GM18870 (cell line): ENCODE measurements around the gene ZFPM1.
A peak's percentile ranks its signal among the peaks of the same experiment; 100 is the strongest.

ENCODE experiments used
- ATAC-seq: cut with Tn5 transposase; IDR thresholded peaks from one replicate; pipeline ENCODE4 v1.9.1; 2021; ENCODE audit warnings: moderate library complexity; ENCODE audit not compliant: unreplicated experiment

ZFPM1 gene

DNA sequence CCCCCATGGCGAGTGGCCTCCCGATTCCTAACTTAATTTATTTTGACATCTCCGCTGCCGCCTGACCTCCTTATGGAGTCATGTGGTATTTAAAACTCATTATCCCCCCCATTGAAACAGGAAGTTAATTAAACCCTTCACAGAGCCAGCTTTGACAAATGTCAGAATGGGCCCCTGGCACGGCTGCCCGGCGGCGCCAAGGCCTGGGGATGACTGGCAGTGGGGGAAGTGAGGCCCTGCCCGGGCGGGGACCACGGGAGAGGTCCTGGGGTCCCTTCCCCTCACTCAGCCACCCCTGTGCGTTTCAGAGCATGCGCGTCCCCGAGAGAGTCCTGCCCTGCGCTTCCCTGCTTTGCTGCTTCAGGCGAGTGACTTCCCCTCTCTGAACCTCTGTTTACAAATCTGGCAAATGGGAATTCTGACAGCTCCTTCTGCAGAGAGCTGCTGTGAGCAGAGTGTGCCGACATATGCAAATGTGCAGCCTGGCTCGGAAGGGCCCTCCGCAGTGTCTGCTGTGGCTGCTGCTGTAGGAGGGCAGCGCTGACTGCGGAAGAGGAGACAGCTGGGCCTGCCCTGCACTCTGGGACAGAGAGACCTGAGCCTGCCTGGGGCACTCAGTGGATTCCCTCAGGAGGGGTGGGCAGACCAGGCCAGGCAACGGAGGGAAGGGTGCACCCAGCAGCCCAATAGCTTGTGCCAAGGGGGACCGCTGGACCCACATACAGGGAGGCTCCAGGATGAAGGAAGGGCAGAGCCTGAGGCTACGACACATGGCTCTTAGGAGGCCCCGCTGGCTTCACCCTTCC lies 4.4 kb upstream of the ZFPM1 start:
- ATAC-seq: no peak

DNA sequence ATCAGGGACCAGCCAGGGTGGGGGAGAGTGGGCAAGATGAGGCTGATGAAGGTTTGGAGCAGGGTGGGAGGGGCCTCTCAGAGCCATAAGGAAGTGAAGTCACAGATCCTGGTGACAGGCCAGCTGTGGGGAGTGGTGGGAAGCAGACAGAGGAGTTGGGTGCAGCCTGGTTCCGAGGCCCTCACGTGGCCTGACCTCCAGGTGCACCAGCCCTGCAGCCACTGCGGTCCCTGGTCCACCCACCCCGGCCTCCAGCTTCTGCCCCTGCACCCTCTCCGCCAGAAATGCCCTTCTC lies 3.9 kb upstream of the ZFPM1 start:
- ATAC-seq: no peak

DNA sequence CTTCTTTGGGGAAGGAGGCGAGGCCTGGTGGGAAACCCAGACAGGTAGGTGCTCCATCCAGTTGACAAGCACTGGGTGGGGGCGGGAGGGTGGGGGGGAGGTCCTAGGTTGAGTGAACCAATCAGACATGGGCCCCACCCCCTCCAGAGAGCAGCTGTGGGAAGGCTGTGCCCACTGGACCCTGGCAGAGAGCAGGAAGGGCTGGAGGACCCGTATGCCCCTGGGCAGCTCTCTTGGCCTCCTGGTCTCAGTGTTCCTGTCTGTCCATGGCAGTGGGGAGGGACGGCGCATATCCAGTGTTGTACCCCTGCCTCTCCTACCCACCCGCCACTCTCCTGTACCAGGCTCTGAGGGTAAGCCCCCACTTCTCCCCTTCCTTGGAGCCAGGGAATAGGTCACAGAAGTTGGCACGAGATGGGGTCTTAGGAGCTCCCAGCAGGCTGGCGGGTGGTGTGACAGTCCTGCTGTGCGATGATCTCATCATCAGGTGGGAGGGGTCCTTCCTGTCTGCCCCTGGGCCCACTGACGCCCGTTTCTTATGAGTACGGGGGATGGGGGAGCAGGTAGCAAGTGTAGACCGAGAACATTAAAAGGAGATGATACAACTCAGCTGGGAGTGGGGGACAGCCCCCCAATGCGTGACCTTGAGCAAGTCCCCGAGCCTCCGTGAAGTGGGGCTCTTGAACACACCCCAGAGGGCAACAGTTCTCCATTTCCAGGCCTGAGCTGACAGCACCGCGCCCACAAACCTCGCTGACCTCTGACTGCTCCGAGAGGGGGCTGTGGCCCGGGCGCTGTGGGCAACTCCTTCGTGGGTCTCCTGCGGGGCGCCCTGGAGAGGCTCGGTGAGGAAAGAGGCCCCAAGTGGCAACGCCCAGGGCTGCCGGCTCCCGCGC lies 1.2 kb upstream of the ZFPM1 start:
- ATAC-seq: no peak

DNA sequence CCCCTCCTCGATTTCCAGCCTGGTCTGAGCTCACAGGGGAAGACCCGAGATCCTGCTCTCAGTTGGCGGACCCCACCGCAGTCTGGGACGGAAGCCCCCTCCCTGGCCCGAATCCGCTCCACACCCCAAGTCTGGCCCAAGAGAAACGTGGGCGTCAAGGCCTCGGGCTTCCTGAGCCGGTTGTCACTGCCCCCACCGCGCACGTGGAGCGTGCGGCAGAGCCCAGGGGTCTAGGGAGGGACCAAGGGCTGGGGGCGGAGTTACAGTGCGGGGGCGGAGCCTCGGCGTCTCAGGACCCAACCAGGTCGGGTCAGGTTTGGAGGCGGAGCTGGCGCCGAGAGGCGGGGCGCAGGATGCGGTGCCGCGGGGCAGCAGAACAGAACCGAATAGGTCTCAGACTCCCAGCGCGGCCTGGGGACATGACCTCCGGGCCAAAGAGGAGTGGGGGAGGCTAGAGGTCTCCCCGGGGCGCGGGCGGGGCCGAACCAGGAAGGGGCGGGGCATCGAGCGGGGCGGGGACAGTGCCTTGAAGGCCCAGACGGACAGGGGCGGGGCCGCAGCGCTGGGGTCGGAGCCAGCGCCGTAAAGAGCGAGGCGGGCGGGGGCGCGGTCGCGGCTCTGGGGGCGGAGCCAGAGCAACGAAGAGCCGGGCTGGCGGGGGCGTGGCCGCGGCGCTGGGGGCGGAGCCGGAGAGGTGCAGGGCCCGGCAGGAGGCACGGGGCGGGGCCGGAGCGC lies 431 bp upstream of the ZFPM1 start:
- peak; percentile 45 for ATAC-seq

DNA sequence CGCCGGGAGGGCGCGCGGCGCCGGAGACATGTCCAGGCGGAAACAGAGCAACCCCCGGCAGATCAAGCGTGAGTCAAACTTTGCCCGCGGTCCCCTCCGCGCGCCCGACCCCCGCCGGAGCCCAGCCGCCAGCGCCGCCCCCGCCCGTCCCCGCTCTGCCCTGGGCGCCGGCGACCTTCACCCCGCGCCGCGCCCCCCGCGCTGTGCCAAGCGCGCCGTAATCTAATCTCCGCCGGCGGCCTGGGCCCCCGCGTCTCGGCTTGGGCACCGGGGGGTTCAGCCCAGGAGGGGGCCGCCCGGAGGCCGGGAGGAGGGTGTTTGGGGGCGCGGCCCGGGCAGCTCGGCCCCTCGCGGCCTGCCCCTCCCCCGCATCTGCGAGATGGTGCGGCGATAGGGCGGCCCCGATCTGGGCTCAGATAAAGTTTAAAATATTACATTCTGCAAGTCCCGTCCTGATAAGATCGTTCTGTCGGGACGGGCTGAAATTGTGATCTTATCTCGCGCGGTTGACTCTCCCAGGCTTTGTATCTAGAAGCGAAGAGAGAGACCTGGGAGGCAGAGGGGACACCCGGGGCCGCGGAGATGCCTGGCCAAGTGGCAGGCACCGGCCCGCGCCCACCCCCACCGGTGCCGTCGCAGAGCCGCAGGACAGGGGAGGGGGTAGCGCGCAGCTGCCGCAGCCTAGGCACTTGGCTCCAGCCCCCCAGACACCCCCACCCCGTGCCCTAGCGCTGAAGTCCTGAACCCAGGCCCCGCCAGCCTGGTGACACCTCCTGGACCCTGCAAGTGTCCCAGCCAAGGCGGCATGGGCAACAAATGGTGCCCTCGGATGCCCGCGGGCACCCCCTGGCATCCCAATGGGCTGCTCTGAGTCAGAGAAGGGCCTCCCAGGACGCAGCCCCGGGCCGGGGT lies 787 bp downstream of the ZFPM1 start:
- no peak for ATAC-seq

DNA sequence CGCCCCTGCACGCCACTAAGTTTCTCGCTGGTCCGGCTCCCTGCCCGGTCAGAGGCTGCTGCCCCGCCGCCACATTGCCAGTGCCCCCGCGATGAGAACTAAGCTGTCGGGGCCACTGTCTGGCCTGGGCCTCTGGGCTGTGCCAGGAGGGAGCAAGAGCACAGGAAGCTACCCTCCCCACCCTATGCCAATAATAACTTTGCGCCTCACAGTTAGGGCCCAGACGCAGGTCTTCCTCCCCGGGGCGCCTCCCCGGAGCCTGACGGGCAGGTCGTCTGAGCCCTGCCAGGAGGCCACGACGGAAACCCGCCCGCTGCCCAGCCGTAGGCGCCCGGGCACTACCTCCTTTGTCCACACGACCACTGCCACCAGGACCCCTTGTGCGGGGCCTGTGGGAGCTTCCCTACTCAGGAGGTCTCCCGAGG lies 1.5 kb downstream of the ZFPM1 start:
- ATAC-seq: no peak

DNA sequence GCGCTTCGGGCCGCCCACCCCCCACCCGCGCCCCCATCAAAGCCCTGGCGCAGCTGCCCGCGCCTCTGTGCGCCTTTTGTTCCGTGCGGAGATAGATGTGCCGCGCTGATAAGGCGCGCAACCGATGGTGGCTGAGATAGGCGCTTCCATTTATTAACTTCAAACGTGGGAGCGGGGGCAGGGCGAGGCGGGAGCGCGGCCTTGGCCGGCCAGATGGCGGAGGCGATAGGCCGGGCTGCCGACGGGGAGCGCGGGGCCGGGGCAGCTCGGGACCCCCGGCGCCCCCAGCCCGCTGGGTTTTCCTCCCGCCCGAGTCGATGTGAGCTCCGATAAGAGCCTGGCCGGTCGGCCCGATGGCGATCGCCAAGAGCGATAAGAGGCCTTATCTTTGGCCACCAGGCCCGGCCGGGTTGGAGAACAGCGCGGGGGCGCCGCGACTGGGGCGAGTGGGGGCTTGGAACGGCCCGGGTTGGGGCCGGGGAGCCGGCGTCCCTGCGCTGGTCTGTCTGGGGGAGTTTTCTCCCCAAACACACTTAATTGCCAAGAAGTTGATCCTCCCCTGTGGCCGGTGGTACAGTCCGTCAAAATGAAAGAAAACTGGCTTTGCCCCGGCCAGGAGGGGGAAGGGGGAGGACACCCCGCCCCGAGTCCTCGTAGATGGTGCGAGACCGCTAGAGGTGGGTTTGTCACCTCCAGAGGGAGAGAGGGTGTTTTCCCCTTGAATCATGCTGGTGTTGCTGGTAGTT lies 2.7 kb downstream of the ZFPM1 start:
- peak; percentile 39 for ATAC-seq

DNA sequence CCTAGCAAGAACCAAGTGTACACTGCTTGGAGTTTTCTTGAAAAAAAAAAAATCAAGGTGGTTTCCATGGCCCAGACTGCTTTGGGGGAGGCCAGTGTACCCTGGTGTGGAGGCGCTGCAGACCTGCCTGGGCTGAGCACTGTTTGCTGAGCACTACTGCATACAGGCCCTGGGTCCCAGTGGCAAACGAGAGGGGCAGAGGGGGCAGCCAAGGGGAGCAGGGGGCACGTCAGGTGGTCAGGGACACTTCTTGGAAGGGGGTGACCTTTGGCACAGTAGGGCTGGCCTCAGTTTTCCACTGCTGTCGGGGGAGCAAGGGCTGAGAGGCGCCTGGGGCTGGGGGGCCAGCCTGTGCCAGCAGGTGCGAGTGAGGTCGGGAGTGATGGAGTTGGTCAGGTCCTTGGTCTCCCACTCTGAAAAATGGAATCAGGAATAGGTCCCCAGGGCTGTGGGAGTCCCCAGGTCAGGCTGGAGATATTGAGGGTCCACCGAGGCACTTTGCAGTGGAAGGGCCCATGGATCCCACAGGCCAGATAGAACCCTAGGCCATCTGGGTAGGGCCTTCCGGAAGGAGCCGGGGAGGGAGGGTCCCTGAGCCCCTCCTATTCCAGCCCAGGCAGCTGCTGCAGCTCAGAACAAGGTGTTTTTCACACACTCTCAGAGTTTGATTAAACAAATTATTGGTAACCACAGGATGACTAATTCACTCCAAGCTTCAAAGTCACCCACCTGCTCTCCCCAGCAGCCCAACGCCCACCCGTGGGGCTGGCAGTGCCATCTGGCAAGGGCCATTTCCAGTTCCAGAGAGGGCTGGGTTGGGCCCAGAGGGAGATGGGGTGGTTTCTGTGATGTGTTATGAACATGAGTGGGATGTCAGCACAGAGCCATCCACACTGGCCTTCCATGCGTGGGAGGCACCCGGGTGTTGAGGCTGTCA lies 3.5 kb downstream of the ZFPM1 start:
- no peak for ATAC-seq

DNA sequence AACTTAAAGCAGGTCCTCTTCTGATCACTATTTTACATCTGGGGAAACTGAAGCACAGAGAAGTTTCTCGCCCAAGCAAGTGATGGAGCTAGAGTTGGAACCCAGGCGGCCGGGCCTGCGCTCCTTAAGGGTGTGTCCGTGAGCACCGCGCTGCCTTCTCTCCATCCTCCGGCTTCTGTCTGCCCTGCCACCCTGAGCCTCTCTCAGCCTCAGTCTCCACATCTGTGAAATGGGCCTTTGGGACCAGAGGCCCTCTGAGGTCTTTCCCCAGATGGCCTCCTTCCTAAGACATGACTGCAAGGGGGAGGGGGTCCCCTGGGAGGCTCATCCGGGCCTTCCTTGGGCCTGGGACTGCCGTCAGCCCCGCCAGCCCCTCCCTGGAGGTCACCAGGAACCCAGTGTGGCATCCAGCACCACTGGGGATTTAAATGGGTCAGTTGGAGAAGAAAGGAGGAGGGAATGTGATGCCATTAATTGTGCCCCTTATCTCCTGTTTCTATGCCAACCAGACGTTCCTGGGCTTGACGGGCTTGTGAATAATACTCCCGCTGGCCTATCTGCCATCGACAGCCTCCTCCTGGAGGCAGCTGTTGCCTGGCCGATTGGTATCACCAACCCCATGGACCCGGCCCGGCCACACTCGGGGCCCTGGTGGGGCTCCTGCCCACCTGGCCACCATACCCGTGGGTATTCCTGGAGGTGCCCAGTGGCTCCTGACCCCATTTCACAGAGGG lies 5.1 kb downstream of the ZFPM1 start:
- no peak for ATAC-seq

DNA sequence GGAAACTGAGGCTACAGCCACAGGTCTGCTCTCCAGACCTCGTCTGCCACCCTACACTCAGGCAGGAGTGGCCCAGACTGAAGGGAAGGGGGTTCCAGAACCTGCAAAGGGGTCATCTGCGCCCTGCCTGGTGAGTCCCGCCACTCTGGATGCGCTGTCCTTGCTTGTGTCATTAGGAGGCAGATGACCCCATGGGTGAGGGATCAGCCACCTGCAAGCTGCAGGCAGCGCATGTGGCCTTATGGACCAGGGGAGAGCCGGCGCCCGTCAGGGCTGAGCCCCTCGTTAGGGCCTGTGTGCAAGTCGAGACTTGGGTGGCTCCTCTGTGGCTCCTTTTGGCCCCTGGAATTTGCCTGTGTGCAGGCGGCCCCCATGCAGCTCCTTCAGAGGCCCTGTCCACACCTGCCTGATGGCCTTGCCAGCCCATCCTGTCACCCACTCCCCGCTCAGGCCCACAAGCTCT lies 5.7 kb downstream of the ZFPM1 start:
- ATAC-seq: no peak

DNA sequence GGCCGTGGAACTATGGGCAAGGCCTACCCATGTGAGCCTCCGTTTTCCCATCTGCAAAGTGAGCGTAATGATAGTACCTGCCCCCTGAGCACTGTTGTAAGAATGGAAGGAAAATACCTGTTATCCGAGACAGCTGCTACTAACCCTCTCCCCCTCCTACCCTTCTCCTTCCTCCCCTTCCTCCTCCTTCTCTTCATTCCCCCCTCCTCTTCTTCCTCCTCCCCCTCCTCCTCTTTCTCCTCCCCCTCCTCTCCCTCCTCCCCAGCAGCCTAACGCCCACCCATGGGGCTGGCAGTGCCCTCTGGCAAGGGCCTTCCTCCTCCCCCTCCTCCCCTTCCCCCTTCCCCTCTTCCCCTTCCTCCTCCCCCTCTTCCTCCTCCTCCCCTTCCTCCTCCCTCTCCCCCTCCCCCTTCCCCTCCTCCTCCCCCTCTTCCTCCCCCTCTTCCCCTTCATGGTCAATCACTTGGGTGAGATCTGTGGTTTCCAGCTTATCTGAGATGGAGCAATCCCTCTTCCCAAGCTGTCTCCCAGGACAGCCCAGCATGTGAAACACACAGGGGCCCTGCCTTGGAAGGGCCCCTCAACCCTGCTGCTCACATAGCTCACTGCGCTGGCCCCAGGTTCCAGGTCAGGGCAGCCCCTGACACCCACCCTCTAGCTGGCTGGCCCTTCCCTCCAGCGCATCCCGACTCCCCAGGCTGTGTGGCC lies 6.4 kb downstream of the ZFPM1 start:
- no peak for ATAC-seq

DNA sequence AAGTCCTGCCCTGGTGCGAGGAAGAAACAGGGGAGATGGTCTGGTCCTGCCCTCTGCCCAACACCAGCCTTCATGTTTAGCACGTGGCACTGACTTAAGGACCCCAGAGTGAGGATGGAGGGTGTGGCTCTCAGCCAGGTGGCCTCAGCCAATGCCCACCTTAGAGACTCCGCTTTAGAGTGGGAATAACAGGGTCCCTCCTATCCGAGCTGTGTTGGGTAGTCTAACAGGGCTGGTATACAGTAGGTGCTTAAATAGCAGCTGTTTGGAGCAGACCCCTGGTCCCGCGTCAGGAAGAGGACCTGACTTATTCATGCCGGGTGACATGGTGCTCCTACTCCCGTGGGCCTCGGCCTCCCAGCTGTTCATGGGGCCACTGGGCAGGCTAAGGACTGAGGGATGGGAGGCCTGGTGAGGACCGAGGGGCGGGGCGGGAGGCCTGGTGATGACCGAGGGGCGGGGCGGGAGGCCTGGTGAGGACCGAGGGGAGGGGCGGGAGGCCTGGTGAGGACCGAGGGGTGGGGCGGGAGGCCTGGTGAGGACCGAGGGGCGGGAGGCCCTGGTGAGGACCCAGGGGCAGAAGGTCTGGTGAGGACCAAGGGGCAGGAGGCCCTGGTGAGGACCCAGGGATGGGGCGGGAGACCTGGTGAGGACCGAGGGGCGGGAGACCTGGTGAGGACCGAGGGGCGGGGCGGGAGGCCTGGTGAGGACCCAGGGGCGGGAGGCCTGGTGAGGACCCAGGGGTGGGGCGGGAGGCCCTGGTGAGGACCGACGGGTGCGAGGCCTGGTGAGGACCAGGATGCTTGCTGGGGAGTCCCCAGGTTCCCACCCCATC lies 7.6 kb downstream of the ZFPM1 start:
- ATAC-seq: no peak

DNA sequence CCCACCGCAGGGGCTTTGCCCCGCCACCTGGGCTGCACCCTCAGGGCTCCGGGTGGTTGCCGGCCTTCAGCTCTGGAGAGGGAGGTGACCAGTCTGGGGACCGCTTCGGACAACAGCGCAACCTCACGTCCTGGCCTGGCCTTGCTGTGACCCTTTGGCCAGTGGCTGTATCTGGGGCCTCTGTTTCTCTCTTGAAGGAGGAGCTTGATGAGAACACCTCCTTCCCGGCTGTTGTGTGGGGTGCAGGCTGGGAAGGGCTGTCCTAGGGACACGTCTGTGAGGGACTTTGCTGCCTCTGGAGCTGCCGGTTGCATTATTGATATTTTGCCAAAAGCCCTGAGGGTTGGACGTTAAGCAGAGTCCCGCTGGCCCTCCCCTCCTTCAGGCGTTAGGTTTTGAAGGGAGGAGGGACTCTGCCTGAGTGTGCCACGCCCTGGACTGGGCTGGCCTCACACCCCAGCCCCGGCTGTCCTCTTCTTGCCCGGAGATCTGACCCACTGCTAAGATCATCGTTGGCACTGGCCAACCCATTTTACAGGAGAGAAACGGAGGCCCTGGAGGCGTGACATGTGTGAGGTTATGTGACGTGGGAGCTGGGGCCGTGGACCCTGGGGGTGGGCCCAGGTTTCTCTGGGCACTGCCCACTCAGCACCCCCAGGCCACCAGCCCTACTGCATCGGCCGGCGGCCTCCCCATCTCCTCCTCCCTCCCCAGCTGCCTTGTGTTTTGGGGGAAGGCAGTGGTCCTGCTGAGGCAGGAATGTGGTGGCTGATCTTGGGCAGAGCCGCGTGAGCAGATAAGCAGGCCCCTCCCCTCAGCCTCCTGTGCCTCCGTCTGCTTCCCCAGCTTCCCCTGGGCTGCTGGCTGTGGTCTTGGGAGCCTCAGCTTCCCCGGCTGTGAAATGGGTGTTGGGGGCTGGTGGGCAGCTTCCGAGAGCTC lies 8.5 kb downstream of the ZFPM1 start:
- no peak for ATAC-seq

DNA sequence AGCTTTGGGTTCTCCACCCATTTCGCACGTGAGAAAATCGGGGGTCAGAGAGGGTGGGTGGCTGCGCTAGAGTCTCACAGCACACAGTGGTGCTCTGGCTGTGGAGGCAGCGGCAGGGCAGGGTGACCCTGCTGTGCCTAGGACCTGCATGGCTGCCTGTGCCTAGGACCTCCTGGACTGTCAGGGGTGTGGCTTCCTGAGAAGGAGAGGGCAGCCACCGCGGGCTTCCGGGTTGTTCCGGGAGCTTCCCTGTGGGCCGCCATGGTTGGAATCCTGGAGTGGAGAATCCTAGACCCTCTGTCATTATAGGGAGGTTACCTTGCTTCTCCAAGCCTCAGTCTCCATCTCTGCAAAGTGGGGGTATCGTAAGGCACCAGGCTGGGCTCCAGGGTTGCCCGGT lies 9.3 kb downstream of the ZFPM1 start:
- no peak for ATAC-seq

DNA sequence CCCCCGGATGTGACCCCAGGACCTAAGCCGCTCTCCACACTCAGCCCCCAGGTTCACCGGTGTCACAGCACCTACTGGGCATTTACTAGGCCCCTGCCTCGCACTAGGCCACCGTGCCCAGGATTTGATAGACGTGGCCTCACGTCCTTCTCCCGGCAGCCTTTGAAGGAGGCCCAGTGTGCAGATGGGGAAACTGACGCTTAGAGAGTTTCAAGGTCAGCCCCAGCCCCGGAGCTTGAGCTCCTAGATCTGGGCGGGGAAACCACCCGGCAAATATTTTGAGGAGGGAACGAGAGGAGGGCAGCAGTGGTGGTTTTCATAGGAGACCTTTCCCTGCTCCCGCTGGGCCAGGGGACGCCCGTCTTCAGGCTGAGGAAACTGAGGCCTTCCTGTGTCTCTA lies 10.3 kb downstream of the ZFPM1 start:
- no peak for ATAC-seq
